ENCODE data around the gene CPNE5.

Gene CPNE5

GRCh38 chr6:36857325-36857724 is 18.1 kb upstream of the CPNE5 start:
- ATAC-seq, result no peak

- no peak for ATAC-seq
These were observed 17.0 kb upstream of the CPNE5 start for GRCh38 chr6:36856277-36856676.

- ATAC-seq, result no peak
These were observed 16.5 kb upstream of the CPNE5 start for GRCh38 chr6:36855750-36856149.

- no peak for ATAC-seq
These were observed 14.1 kb upstream of the CPNE5 start for GRCh38 chr6:36853325-36853724.

GRCh38 chr6:36852481-36853147 is 13.4 kb upstream of the CPNE5 start:
- no peak for ATAC-seq

GRCh38 chr6:36851626-36852025 is 12.4 kb upstream of the CPNE5 start:
- no peak for ATAC-seq

- ATAC-seq, result no peak
These were observed 11.9 kb upstream of the CPNE5 start for GRCh38 chr6:36851149-36851614.

GRCh38 chr6:36850021-36850420 is 10.8 kb upstream of the CPNE5 start:
- no peak for ATAC-seq

GRCh38 chr6:36848658-36849441 is 9.6 kb upstream of the CPNE5 start:
- ATAC-seq, result no peak

- ATAC-seq, result no peak
These were observed 8.7 kb upstream of the CPNE5 start for GRCh38 chr6:36847991-36848390.

GRCh38 chr6:36847152-36847551 is 7.9 kb upstream of the CPNE5 start:
- no peak for ATAC-seq

GRCh38 chr6:36845233-36845632 is 6.0 kb upstream of the CPNE5 start:
- no peak for ATAC-seq

- ATAC-seq, result no peak
These were observed 5.3 kb upstream of the CPNE5 start for GRCh38 chr6:36844232-36845170.

GRCh38 chr6:36843170-36843569 is 3.9 kb upstream of the CPNE5 start:
- no peak for ATAC-seq

- no peak for ATAC-seq
These were observed 2.5 kb upstream of the CPNE5 start for GRCh38 chr6:36841756-36842155.

GRCh38 chr6:36840432-36841403 is 1.5 kb upstream of the CPNE5 start:
- peak; percentile 15 to 37 for ATAC-seq

- ATAC-seq, result peak; percentile 49 to 50
These were observed 646 bp upstream of the CPNE5 start for GRCh38 chr6:36839749-36840431.

- ATAC-seq, result no peak
These were observed 1.6 kb downstream of the CPNE5 start for GRCh38 chr6:36837686-36838085.

- no peak for ATAC-seq
These were observed 2.3 kb downstream of the CPNE5 start for GRCh38 chr6:36837022-36837339.

GRCh38 chr6:36836111-36837021 is 2.9 kb downstream of the CPNE5 start:
- no peak for ATAC-seq
